CD14-positive monocyte (primary cell): ENCODE data around the gene GMDS. TPM values are rescaled to one million over a fixed set of nuclear protein-coding genes. Genes with fewer than 3 reads are reported as not detected.

ENCODE experiments used
- DNase-seq, 3 donors: peaks; one replicate each; pipeline ENCODE4 v3.0.0-alpha.2; 2011 to 2022
- H2AFZ ChIP-seq: 2 replicates; pipeline ENCODE4 v1.6.0; 2012; ENCODE audit warnings: mild to moderate bottlenecking, low read depth, low read length, inconsistent platforms; ENCODE audit not compliant: insufficient read depth, poor library complexity, severe bottlenecking
- H3K27ac ChIP-seq, 2 donors: 1 replicate in 1 of 2; 2 replicates in 1 of 2; pipeline ENCODE4 v1.5.1; 2012 to 2013; ENCODE audit warnings: low read length in 2 of 2, control low read depth in 1 of 2, inconsistent platforms in 1 of 2, low read depth in 1 of 2, mild to moderate bottlenecking in 1 of 2
- H3K27me3 ChIP-seq, 2 donors: one replicate each; pipeline versions ENCODE4 v1.6.0 to v1.6.1; 2011 to 2013; ENCODE audit warnings: low read length in 2 of 2; ENCODE audit not compliant: control insufficient read depth in 2 of 2, insufficient read depth in 2 of 2
- H3K36me3 ChIP-seq, 2 donors: replicated peaks in 1 of 2; 1 replicate in 1 of 2; 2 replicates in 1 of 2; pipeline versions ENCODE4 v1.5.1 to v1.6.1; 2012 to 2013; ENCODE audit warnings: low read length in 2 of 2, control low read depth in 1 of 2, inconsistent platforms in 1 of 2, mild to moderate bottlenecking in 1 of 2; ENCODE audit not compliant: insufficient read depth in 2 of 2, control insufficient read depth in 1 of 2
- H3K4me1 ChIP-seq, 2 donors: 1 replicate in 1 of 2; 2 replicates in 1 of 2; pipeline versions ENCODE4 v1.5.1 to v1.6.1; 2012 to 2013; ENCODE audit warnings: low read length in 2 of 2, control low read depth in 1 of 2, inconsistent platforms in 1 of 2, mild to moderate bottlenecking in 1 of 2, moderate library complexity in 1 of 2; ENCODE audit not compliant: insufficient read depth in 2 of 2, control insufficient read depth in 1 of 2
- H3K4me2 ChIP-seq: replicated peaks from 2 replicates; pipeline ENCODE3; 2012; ENCODE audit warnings: low read length, moderate library complexity, mild to moderate bottlenecking; ENCODE audit not compliant: poor library complexity, severe bottlenecking; ENCODE audit errors: extremely low read depth
- H3K4me3 ChIP-seq, 3 experiments: fragments of 200-600 bp in 1 of 3; sonication (generic) in 1 of 3; replicated peaks in 1 of 3; 1 replicate in 2 of 3; 2 replicates in 1 of 3; pipeline ENCODE4 v1.5.1; 2011 to 2013; ENCODE audit warnings: low read length in 3 of 3, mild to moderate bottlenecking in 3 of 3, control low read depth in 2 of 3, low read depth in 2 of 3, inconsistent platforms in 1 of 3, moderate library complexity in 1 of 3
- H3K79me2 ChIP-seq: 2 replicates; pipeline ENCODE4 v1.6.0; 2012; ENCODE audit warnings: mild to moderate bottlenecking, control low read depth, inconsistent platforms, low read length, moderate library complexity; ENCODE audit not compliant: insufficient read depth
- H3K9ac ChIP-seq: 2 replicates; pipeline ENCODE4 v1.6.0; 2017; ENCODE audit warnings: low read length, mild to moderate bottlenecking; ENCODE audit not compliant: insufficient read depth, poor library complexity, severe bottlenecking
- H3K9me3 ChIP-seq, 2 donors: replicated peaks in 1 of 2; 1 replicate in 1 of 2; 2 replicates in 1 of 2; pipeline versions ENCODE4 v1.5.1 to v1.6.1; 2012 to 2013; ENCODE audit warnings: low read length in 2 of 2, control low read depth in 1 of 2; ENCODE audit not compliant: control insufficient read depth in 1 of 2, insufficient read depth in 1 of 2
- H4K20me1 ChIP-seq: 2 replicates; pipeline ENCODE4 v1.6.0; 2012; ENCODE audit warnings: mild to moderate bottlenecking, low read length, control low read depth, moderate library complexity; ENCODE audit not compliant: insufficient read depth
- H3K27ac Mint-ChIP-seq, 7 donors: one replicate each; pipeline ENCODE4 v1.8.0; 2020; ENCODE audit warnings: mild to moderate bottlenecking in 7 of 7, mixed read lengths in 7 of 7, moderate library complexity in 6 of 7, inconsistent platforms in 2 of 7
- H3K27me3 Mint-ChIP-seq, 3 donors: one replicate each; pipeline ENCODE4 v1.8.0; 2021 to 2022; ENCODE audit warnings: low read depth in 3 of 3, mild to moderate bottlenecking in 3 of 3, mixed read lengths in 3 of 3, moderate library complexity in 3 of 3, inconsistent platforms in 1 of 3
- H3K36me3 Mint-ChIP-seq, 2 donors: one replicate each; pipeline ENCODE4 v1.8.0; 2020; ENCODE audit warnings: mixed read lengths in 2 of 2, inconsistent platforms in 1 of 2, mild to moderate bottlenecking in 1 of 2
- H3K4me1 Mint-ChIP-seq: one replicate; pipeline ENCODE4 v1.8.0; 2020; ENCODE audit warnings: mild to moderate bottlenecking, mixed read lengths
- H3K4me3 Mint-ChIP-seq, 2 donors: one replicate each; pipeline ENCODE4 v1.8.0; 2020; ENCODE audit warnings: mild to moderate bottlenecking in 2 of 2, mixed read lengths in 2 of 2, moderate library complexity in 1 of 2
- H3K9me3 Mint-ChIP-seq, 7 donors: one replicate each; pipeline ENCODE4 v1.8.0; 2020 to 2022; ENCODE audit warnings: mixed read lengths in 7 of 7, mild to moderate bottlenecking in 6 of 7, moderate library complexity in 6 of 7, inconsistent platforms in 2 of 7
- CTCF ChIP-seq: fragments of 200-600 bp; IDR thresholded peaks from one replicate; pipeline ENCODE4 v1.8.0; 2022; ENCODE audit warnings: antibody characterized with exemption, mild to moderate bottlenecking
- WGBS: methylation state at CpG from one replicate; pipeline ENCODE4 v1.1.5; 2013; ENCODE audit warnings: missing lambda C conversion rate; ENCODE audit not compliant: insufficient coverage; 5-methylcytosine and 5-hydroxymethylcytosine counted together
- intact Hi-C, 2 donors: fragments of 100-400 bp; cut with micrococcal nuclease; formaldehyde crosslinking; loops; one replicate each; pipeline versions ENCODE4 v1.15.0 to v1.15.1; 2023
- polyA plus RNA-seq, 3 donors: library from polyadenylated mRNA; depleted of rRNA in 1 of 3; unstranded in 2 of 3; stranded (reverse) in 1 of 3; fragments of 300-500 nt in 2 of 3; fragments of >200 nt in 1 of 3; fragmentation: Illumina TruSeq in 2 of 3; gene quantifications; 1 replicate in 2 of 3; 2 replicates in 1 of 3; pipeline ENCODE4 v1.2.3, GENCODE V29; 2012 to 2021

GMDS gene
- polyA plus RNA-seq, 3 donors = 10.5 to 19.9 (median 17.6) TPM

GRCh38 chr6:2099870-2100269, 145.5 kb downstream of the GMDS start:
- H3K9me3 ChIP-seq = no peaks in the 10 kb centered on the region
- no peak overlapping the region for H2AFZ ChIP-seq
- H3K27ac Mint-ChIP-seq = no peak overlapping the region
- no peaks in the 10 kb centered on the region for H3K9me3 Mint-ChIP-seq
- peaks cover 7% of the 10 kb centered on the region for H3K4me1 Mint-ChIP-seq
- peaks cover 9 to 17% of the 10 kb centered on the region in 2 donors for H3K4me1 ChIP-seq
- H3K27me3 ChIP-seq = no peaks in the 10 kb centered on the region
- no peak overlapping the region for H3K4me3 Mint-ChIP-seq
- H3K36me3 ChIP-seq = no peaks in the 10 kb centered on the region
- no peaks in the 10 kb centered on the region for H3K36me3 Mint-ChIP-seq
- no peak overlapping the region for H3K9ac ChIP-seq
- intact Hi-C loops = loop anchor here in 1 of 2 donors (5.0 kb wide), 1 partner anchor 498 kb away; no protein-coding TSS in a partner anchor
- H3K27me3 Mint-ChIP-seq = no peaks in the 10 kb centered on the region
- no peaks in the 10 kb centered on the region for H4K20me1 ChIP-seq
- no peak for DNase-seq
- no peak overlapping the region for H3K4me3 ChIP-seq
- H3K4me2 ChIP-seq = no peak overlapping the region
- H3K79me2 ChIP-seq = no peaks in the 10 kb centered on the region
- no peak overlapping the region for H3K27ac ChIP-seq
- TF ChIP-seq CTCF = no peak

GRCh38 chr6:2097464-2097863, 147.9 kb downstream of the GMDS start:
- Histone ChIP-seq H4K20me1 (no peaks in the 10 kb centered on the region), H3K9me3 (no peaks in the 10 kb centered on the region), H3K9ac (no peak overlapping the region), H3K4me1 (peaks cover 2 to 6% of the 10 kb centered on the region in 2 donors), H3K79me2 (no peaks in the 10 kb centered on the region), H3K36me3 (no peaks in the 10 kb centered on the region), H3K4me2 (no peak overlapping the region), H3K4me3 (no peak overlapping the region), H3K27me3 (no peaks in the 10 kb centered on the region), H2AFZ (no peak overlapping the region), H3K27ac (no peak overlapping the region)
- TF ChIP-seq CTCF = no peak
- Mint-ChIP-seq H3K27me3 (no peaks in the 10 kb centered on the region), H3K4me1 (peaks cover 2% of the 10 kb centered on the region), H3K4me3 (no peak overlapping the region), H3K36me3 (no peaks in the 10 kb centered on the region), H3K27ac (no peak overlapping the region), H3K9me3 (no peaks in the 10 kb centered on the region)
- DNase-seq = no peak
- intact Hi-C loops = no loop called here
- no CpG with 5 or more reads among the region's 3 CpGs for WGBS
